T47D (cell line): ENCODE results near the gene DCAF8.
"Not testable (repeated sequence)": the region's sequence is repeated elsewhere in the genome, so short reads cannot be mapped to it uniquely, and the experiment has no call there.

ENCODE experiments used
- DNase-seq, 2 experiments: peaks; one replicate each; pipeline versions ENCODE4 v3.0.0 to v3.0.0-alpha.2; 2011 to 2012; ENCODE audit warnings: low read depth in 1 of 2, low spot score in 1 of 2
- JUND ChIP-seq: IDR thresholded peaks from 2 replicates; pipeline ENCODE4 v1.6.1; 2012; ENCODE audit warnings: low read depth
- in situ Hi-C: cut with HindIII; loops from 2 replicates; pipeline ENCODE4 v1.10.0; 2016; ENCODE audit warnings: low sequenced_read_pairs, low pct_unique_long_range_greater_than_20kb

Gene DCAF8

GRCh38 chr1:160261893-160262794 lies at the start of gene DCAF8:
TSS of gene DCAF8 (minus strand) at chr1:160262549. CDS start at chr1:160244008, 18,541 bp downstream.
- TF ChIP-seq JUND: no peak
- peak; percentile 93 to 98 for DNase-seq
- in situ Hi-C loops: no loop called here

- DNase-seq: no peak
- in situ Hi-C loops: no loop called here
- no peak for TF ChIP-seq JUND
Measured at GRCh38 chr1:160309571-160309970, 47.2 kb upstream of the DCAF8 start.

GRCh38 chr1:160309185-160309557 lies 46.8 kb upstream of the DCAF8 start:
- in situ Hi-C loops: no loop called here
- no peak for TF ChIP-seq JUND
- no peak for DNase-seq

GRCh38 chr1:160308451-160309184 lies 46.3 kb upstream of the DCAF8 start:
- in situ Hi-C loops: no loop called here
- TF ChIP-seq JUND: no peak
- no peak for DNase-seq

- TF ChIP-seq JUND: no peak
Measured at GRCh38 chr1:160307118-160307791, 44.9 kb upstream of the DCAF8 start.

GRCh38 chr1:160300173-160300572 lies 37.8 kb upstream of the DCAF8 start:
- no peak for DNase-seq
- in situ Hi-C loops: no loop called here
- no peak for TF ChIP-seq JUND

More at GRCh38 chr1:160307118-160307791, 44.9 kb upstream of the DCAF8 start:
- no peak for DNase-seq
- in situ Hi-C loops: no loop called here

- in situ Hi-C loops: no loop called here
- no peak for TF ChIP-seq JUND
- no peak for DNase-seq
Measured at GRCh38 chr1:160296036-160296435, 33.7 kb upstream of the DCAF8 start.

- TF ChIP-seq JUND: no peak
- in situ Hi-C loops: no loop called here
- DNase-seq: no peak
Measured at GRCh38 chr1:160293020-160293968, 30.9 kb upstream of the DCAF8 start.

- no peak for TF ChIP-seq JUND
- peak; percentile 69 to 87 for DNase-seq
- in situ Hi-C loops: no loop called here
Measured at GRCh38 chr1:160291248-160292220, 29.2 kb upstream of the DCAF8 start.

GRCh38 chr1:160287769-160288168 lies 25.4 kb upstream of the DCAF8 start:
- in situ Hi-C loops, DNase-seq: not testable (repeated sequence)

GRCh38 chr1:160285506-160285905 lies 23.2 kb upstream of the DCAF8 start:
- no peak for TF ChIP-seq JUND
- in situ Hi-C loops: no loop called here
- no peak for DNase-seq
